GM12873 (cell line): ENCODE measurements around the gene C1S.

ENCODE experiments used
- CTCF ChIP-seq: IDR thresholded peaks from 2 replicates; pipeline ENCODE4 v1.5.1; 2012; ENCODE audit warnings: low read depth, mild to moderate bottlenecking, moderate library complexity, low read length, control low read depth; ENCODE audit not compliant: insufficient read depth; ENCODE audit errors: missing control alignments

C1S gene

GRCh38 chr12:7093486-7093885, 33.0 kb downstream of the C1S start:
- no peak for TF ChIP-seq CTCF

- TF ChIP-seq CTCF: no peak
Observed at GRCh38 chr12:7093892-7094291, 33.4 kb downstream of the C1S start.

- TF ChIP-seq CTCF: no peak
Observed at GRCh38 chr12:7096006-7096932, 35.8 kb downstream of the C1S start.

- TF ChIP-seq CTCF: no peak
Observed at GRCh38 chr12:7096979-7097378, 36.5 kb downstream of the C1S start.

- no peak for TF ChIP-seq CTCF
Observed at GRCh38 chr12:7099290-7099996, 38.9 kb downstream of the C1S start.

GRCh38 chr12:7100239-7100638, 39.7 kb downstream of the C1S start:
- TF ChIP-seq CTCF: no peak

GRCh38 chr12:7101047-7101693, 40.7 kb downstream of the C1S start:
- TF ChIP-seq CTCF: no peak
